HepG2 (cell line): Measurements from ENCODE around the gene MRPL38. TPM values are rescaled to one million over a fixed set of nuclear protein-coding genes. Genes with fewer than 3 reads are reported as not detected.

Source experiments
- ATF7 ChIP-seq, 2 experiments: fragments of 450-650 bp in 1 of 2; sonication (generic) in 1 of 2; formaldehyde crosslinking in 1 of 2; IDR thresholded peaks; 2 replicates each; pipeline versions ENCODE4 v1.4.0 to v1.6.1; 2016 to 2020; ENCODE audit warnings: antibody characterized with exemption in 1 of 2, mild to moderate bottlenecking in 1 of 2, missing genetic modification reagents in 1 of 2
- CEBPB ChIP-seq: IDR thresholded peaks from 2 replicates; pipeline ENCODE4 v1.6.1; 2011; ENCODE audit warnings: low read depth, low read length, improper control_type of control experiment, borderline replicate concordance
- ESRRA ChIP-seq: sonication (generic); formaldehyde crosslinking; IDR thresholded peaks from 2 replicates; pipeline ENCODE4 v1.5.1; 2020; ENCODE audit warnings: mild to moderate bottlenecking, low read depth, missing genetic modification reagents
- FOSL2 ChIP-seq: sonication (generic); formaldehyde crosslinking; IDR thresholded peaks from 2 replicates; pipeline ENCODE4 v1.4.0; 2020; ENCODE audit warnings: missing genetic modification reagents
- MXD4 ChIP-seq: IDR thresholded peaks from 2 replicates; pipeline ENCODE4 v1.6.1; 2016; ENCODE audit warnings: mild to moderate bottlenecking, missing biosample characterization, missing genetic modification reagents
- PRMT3 ChIP-seq: sonication (generic); formaldehyde crosslinking; IDR thresholded peaks from 2 replicates; pipeline ENCODE4 v1.8.1; 2022; ENCODE audit warnings: low read depth, mild to moderate bottlenecking, moderate library complexity, missing genetic modification reagents, borderline replicate concordance
- SETDB1 ChIP-seq: sonication (generic); formaldehyde crosslinking; IDR thresholded peaks from 2 replicates; pipeline ENCODE4 v1.5.1; 2020; ENCODE audit warnings: missing genetic modification reagents, mild to moderate bottlenecking, borderline replicate concordance
- SMAD1 ChIP-seq: sonication (generic); formaldehyde crosslinking; IDR thresholded peaks from 2 replicates; pipeline ENCODE4 v1.4.0; 2020; ENCODE audit warnings: missing genetic modification reagents, low read depth, mild to moderate bottlenecking, borderline replicate concordance
- SNAI1 ChIP-seq: sonication (generic); formaldehyde crosslinking; IDR thresholded peaks from 2 replicates; pipeline ENCODE4 v1.5.0; 2020; ENCODE audit warnings: mild to moderate bottlenecking, missing genetic modification reagents, borderline replicate concordance
- ZFP62 ChIP-seq: sonication (generic); formaldehyde crosslinking; IDR thresholded peaks from 2 replicates; pipeline ENCODE4 v1.4.0; 2020; ENCODE audit warnings: missing genetic modification reagents
- ZKSCAN8 ChIP-seq: IDR thresholded peaks from 2 replicates; pipeline ENCODE4 v1.6.1; 2016; ENCODE audit warnings: borderline replicate concordance, missing genetic modification reagents, missing compliant biosample characterization
- ZNF12 ChIP-seq: sonication (generic); formaldehyde crosslinking; IDR thresholded peaks from 2 replicates; pipeline ENCODE4 v1.5.0; 2020; ENCODE audit warnings: missing genetic modification reagents
- ZNF235 ChIP-seq: sonication (generic); formaldehyde crosslinking; IDR thresholded peaks from 2 replicates; pipeline ENCODE4 v1.8.1; 2023; ENCODE audit warnings: mild to moderate bottlenecking, missing genetic modification reagents, borderline replicate concordance
- ZNF503 ChIP-seq: sonication (generic); formaldehyde crosslinking; IDR thresholded peaks from 2 replicates; pipeline ENCODE4 v1.4.0; 2020; ENCODE audit warnings: missing genetic modification reagents
- ZNF580 ChIP-seq: IDR thresholded peaks from 2 replicates; pipeline ENCODE4 v1.6.1; 2016; ENCODE audit warnings: low read depth, borderline replicate concordance
- ZNF709 ChIP-seq: sonication (generic); formaldehyde crosslinking; IDR thresholded peaks from 2 replicates; pipeline ENCODE4 v1.5.0; 2020; ENCODE audit warnings: mild to moderate bottlenecking, missing genetic modification reagents
- ZNF746 ChIP-seq: sonication (generic); formaldehyde crosslinking; IDR thresholded peaks from 2 replicates; pipeline ENCODE4 v1.8.0; 2022; ENCODE audit warnings: mild to moderate bottlenecking, missing genetic modification reagents
- ZNF766 ChIP-seq: sonication (generic); formaldehyde crosslinking; IDR thresholded peaks from 2 replicates; pipeline ENCODE4 v1.5.0; 2020; ENCODE audit warnings: missing genetic modification reagents, borderline replicate concordance
- ZNF781 ChIP-seq: sonication (generic); formaldehyde crosslinking; IDR thresholded peaks from 2 replicates; pipeline ENCODE4 v1.5.1; 2020; ENCODE audit warnings: borderline replicate concordance, mild to moderate bottlenecking, missing genetic modification reagents; ENCODE audit errors: not compliant biosample characterization
- ZXDC ChIP-seq: sonication (generic); formaldehyde crosslinking; IDR thresholded peaks from 2 replicates; pipeline ENCODE4 v1.5.0; 2020; ENCODE audit warnings: mild to moderate bottlenecking, missing genetic modification reagents
- polyA plus RNA-seq, 8 experiments: library from polyadenylated mRNA; depleted of rRNA in 3 of 8; stranded (reverse) in 7 of 8; unstranded in 1 of 8; fragments of >200 nt; fragmentation: Illumina TruSeq in 4 of 8; extraction: Trizol in 4 of 8; gene quantifications; 2 replicates each; pipeline versions ENCODE4 v1.2.1 to v1.2.3, GENCODE V29; 2011 to 2016; ENCODE audit warnings: low read depth in 4 of 8, missing spikeins in 1 of 8, mixed read lengths in 1 of 8; ENCODE audit not compliant: insufficient read depth in 1 of 8
- total RNA-seq, 5 experiments: library from RNA; depleted of rRNA; stranded (reverse); fragments of >200 nt; fragmentation: Illumina TruSeq; extraction: Trizol; gene quantifications; 2 replicates each; pipeline ENCODE4 v1.2.3, GENCODE V29; 2016; ENCODE audit warnings: low read depth in 1 of 5
- TF ChIP-seq, protein P1 (sequence below): sonication (generic); formaldehyde crosslinking; IDR thresholded peaks from 2 replicates; pipeline ENCODE4 v1.4.0; 2020; ENCODE audit warnings: mild to moderate bottlenecking, missing genetic modification reagents

MRPL38 gene
- total and polyA plus RNA-seq, 2 of the 13 experiments (the other 11 are each of a cell fraction or from before 2014, with no cell fraction given) = 83.7 to 125 TPM

DNA sequence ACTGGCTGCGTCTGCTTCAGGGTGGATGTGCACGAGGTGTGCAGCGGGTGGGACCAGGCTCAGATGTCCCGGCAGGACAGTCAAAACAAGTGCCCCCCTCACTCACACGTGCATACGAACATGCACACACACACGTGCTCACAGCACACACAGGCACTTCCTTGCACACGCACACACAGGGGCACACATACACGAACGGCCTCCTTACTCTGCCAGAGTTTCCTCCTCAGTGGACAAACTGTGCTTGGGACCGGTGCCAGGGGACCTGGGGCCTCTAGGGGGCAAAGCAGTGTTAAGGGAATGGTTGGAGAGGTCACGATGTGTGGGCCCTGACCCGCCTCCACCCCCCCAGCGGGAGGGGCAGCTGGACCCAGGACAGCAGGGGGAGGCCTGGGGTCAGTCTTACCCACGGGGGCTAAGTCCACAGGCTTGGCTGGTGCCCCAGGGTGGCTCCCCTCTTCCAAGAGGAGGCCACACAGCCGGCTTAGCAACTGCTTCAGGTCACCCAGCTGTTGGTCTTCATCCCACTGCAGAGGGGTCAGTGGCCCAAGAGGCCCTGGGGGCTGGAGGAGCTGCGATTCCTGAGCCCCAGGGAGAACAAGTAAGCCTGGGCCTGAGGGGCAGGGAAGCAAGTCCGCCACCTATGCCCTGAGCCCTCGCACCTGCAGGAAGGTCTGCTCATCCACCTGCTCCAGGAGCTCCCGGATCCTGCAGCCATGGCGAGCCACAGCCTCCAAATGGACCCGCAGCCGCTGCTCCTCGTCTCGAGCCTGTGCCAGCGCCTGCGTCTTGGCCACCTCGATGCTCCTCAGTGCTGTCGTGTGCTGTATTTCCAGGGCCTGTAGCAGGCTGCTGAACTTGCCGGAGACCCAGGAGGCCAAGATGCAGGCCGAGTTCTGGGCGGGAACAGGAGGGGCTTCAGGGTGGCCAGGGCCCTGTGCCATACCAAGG, 12.8 kb downstream of the MRPL38 start (continued):
- TF ChIP-seq ZXDC (CRISPR knock-in tag) (peak; percentile 48; the same call in 1 of the 2 replicates), SETDB1 (CRISPR knock-in tag) (no peak), MXD4 (CRISPR knock-in tag) (peak; percentile 73), ATF7 (IDR thresholded peaks at IDR 0.05) (no peak), ATF7 (CRISPR knock-in tag; IDR thresholded peaks at IDR 0.05) (no peak), ZNF235 (CRISPR knock-in tag) (no peak), CEBPB (no peak), ZFP62 (CRISPR knock-in tag) (no peak), ZNF766 (peak; percentile 85; the same call in 1 of the 2 replicates), FOSL2 (CRISPR knock-in tag) (peak; percentile 12), PRMT3 (CRISPR knock-in tag) (0 out of 2 replicates have a peak, but pooled peaks have one; percentile 81), ZNF709 (peak; percentile 58; the same call in 1 of the 2 replicates), ZNF12 (peak; percentile 61), ZNF781 (CRISPR knock-in tag) (peak; percentile 73), SNAI1 (0 out of 2 replicates have a peak, but pooled peaks have one; percentile 71), ZNF503 (peak; percentile 87), ZNF746 (CRISPR knock-in tag) (peak; percentile 78; the same call in 1 of the 2 replicates), ESRRA (CRISPR knock-in tag) (peak; percentile 85), ZKSCAN8 (CRISPR knock-in tag) (peak; percentile 5; the same call in 1 of the 2 replicates), SMAD1 (CRISPR knock-in tag) (no peak), ZNF580 (CRISPR knock-in tag) (peak; percentile 50; the same call in 1 of the 2 replicates)
- TF ChIP-seq, protein P1, sequence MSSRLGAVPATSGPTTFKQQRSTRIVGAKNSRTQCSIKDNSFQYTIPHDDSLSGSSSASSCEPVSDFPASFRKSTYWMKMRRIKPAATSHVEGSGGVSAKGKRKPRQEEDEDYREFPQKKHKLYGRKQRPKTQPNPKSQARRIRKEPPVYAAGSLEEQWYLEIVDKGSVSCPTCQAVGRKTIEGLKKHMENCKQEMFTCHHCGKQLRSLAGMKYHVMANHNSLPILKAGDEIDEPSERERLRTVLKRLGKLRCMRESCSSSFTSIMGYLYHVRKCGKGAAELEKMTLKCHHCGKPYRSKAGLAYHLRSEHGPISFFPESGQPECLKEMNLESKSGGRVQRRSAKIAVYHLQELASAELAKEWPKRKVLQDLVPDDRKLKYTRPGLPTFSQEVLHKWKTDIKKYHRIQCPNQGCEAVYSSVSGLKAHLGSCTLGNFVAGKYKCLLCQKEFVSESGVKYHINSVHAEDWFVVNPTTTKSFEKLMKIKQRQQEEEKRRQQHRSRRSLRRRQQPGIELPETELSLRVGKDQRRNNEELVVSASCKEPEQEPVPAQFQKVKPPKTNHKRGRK (CRISPR knock-in tag) = no peak
